ENCODE measurements around the gene ATP7B. TPM values are rescaled to one million over a fixed set of nuclear protein-coding genes. Genes with fewer than 3 reads are reported as not detected.

Gene ATP7B
- total and polyA plus RNA-seq, 2 experiments from 2014 or later = 2.2 to 12.8 TPM

- Mint-ChIP-seq H3K4me1 (peaks cover 3% of the 10 kb centered on the region; the same call in 1 of the 3 replicates), H3K4me3 (no peak overlapping the region), H3K27me3 (ENCODE audit: insufficient read depth, low read depth, poor library complexity) (no peaks in the 10 kb centered on the region), H3K27ac (no peak overlapping the region), H3K9me3 (no peaks in the 10 kb centered on the region), H3K36me3 (ENCODE audit: low read depth) (0 out of 3 replicates have a peak, but pooled peaks cover 2% of the 10 kb centered on the region)
- Histone ChIP-seq H3K36me3 (ENCODE audit: insufficient read depth) (no peaks in the 10 kb centered on the region), H3F3A (replicated peaks; ENCODE audit: low read depth) (no peaks in the 10 kb centered on the region), H3K9me2 (ENCODE audit: insufficient read depth) (no peaks in the 10 kb centered on the region), H3K4me1 (ENCODE audit: insufficient read depth) (no peaks in the 10 kb centered on the region), H2AFZ (no peak overlapping the region), H3K27ac (ENCODE audit: low read depth) (no peak overlapping the region), H3K4me3 (no peak overlapping the region), H4K20me1 (replicated peaks; ENCODE audit: insufficient read depth) (no peaks in the 10 kb centered on the region), H3K4me2 (no peak overlapping the region), H3K79me2 (replicated peaks; ENCODE audit: insufficient read depth) (no peaks in the 10 kb centered on the region), H3K27me3 (ENCODE audit: insufficient read depth) (no peaks in the 10 kb centered on the region)
- TF ChIP-seq ZNF114 (CRISPR knock-in tag; IDR thresholded peaks at IDR 0.05) = no peak
- no peak for TF ChIP-seq ETS1 (IDR thresholded peaks at IDR 0.05)
- TF ChIP-seq STAT1 (IDR thresholded peaks at IDR 0.05; ENCODE audit: unreplicated experiment) = no peak
- no peak for TF ChIP-seq ZNF331 (CRISPR knock-in tag; IDR thresholded peaks at IDR 0.05; ENCODE audit: low read depth)
- no peak for TF ChIP-seq CTCF (conservative IDR thresholded peaks at IDR 0.05; ENCODE audit: low read depth in 2 of 2)
- TF ChIP-seq REST (IDR thresholded peaks at IDR 0.05; ENCODE audit: unreplicated experiment) = no peak
- TF ChIP-seq JUNB (IDR thresholded peaks at IDR 0.05; ENCODE audit: unreplicated experiment) = no peak
- no peak for TF ChIP-seq ZNF462 (CRISPR knock-in tag; IDR thresholded peaks at IDR 0.05)
- TF ChIP-seq EZH2 (IDR thresholded peaks at IDR 0.05; ENCODE audit: low read depth, unreplicated experiment) = no peak
- no peak for TF ChIP-seq CREB1 (CRISPR knock-in tag; IDR thresholded peaks at IDR 0.05; ENCODE audit: low read depth)
- no peak for ATAC-seq
- DNase-seq (ENCODE audit: low spot score) = no peak
These were observed 24.8 kb upstream of the ATP7B start for GRCh38 chr13:52036037-52036436.
